GM19099 (cell line): ENCODE measurements around the gene OR5C1.

Experiments used
- POLR2A ChIP-seq: IDR thresholded peaks from 3 replicates; pipeline ENCODE4 v1.6.1; 2011; ENCODE audit warnings: low read depth; ENCODE audit not compliant: insufficient read length; ENCODE audit errors: extremely low read depth

The OR5C1 gene

GRCh38 chr9:122788831-122789230, at the start of gene OR5C1:
Gene OR5C1 (plus strand): TSS chr9:122788933. CDS start chr9:122788933, 0 bp downstream.
- TF ChIP-seq POLR2A, result no peak

- no peak for TF ChIP-seq POLR2A
Observed at GRCh38 chr9:122742003-122742402, 46.7 kb upstream of the OR5C1 start, which contains the start of gene OR1L6. Gene OR1L6 (plus strand): TSS chr9:122742303. CDS start chr9:122749848, 7,545 bp downstream.

DNA sequence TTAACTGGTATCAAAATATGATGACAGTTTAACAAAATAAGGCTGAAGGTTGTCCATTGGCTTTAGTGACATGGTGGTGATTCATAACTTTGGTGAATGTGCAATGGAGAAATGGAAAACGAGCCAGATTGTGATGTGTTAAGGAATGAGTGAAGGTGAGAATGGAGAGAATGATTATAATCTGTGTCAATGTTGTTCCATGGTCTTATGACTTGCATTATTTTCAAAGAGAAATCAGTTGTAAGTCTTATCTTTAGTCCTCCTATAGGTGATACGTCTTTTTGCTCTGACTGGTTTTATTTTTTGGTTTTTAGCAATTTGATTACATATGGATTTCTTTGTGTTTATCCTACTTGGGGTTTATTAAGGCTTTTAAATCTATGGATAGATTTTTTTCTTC, 33.9 kb upstream of the OR5C1 start:
- no peak for TF ChIP-seq POLR2A

DNA sequence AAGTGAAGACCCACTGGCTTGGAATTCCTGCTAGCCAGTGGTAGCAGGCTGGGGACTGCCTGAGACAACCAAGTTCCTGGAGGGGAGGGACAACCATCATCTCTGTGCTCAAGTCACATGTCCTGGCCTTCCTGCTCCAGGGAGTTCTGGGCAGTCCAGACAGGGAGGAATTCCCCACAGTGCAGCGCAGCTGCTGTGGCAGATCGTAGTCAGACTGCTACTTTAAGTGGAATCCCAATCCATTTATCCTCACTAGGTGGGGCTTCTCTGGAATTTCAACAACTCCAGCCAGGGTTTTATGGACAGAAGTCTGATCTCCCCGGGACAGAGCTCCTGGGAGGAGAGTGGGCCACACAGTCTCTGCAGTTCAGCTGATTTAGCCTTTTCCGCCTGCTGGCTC, 20.9 kb upstream of the OR5C1 start:
- no peak for TF ChIP-seq POLR2A

DNA sequence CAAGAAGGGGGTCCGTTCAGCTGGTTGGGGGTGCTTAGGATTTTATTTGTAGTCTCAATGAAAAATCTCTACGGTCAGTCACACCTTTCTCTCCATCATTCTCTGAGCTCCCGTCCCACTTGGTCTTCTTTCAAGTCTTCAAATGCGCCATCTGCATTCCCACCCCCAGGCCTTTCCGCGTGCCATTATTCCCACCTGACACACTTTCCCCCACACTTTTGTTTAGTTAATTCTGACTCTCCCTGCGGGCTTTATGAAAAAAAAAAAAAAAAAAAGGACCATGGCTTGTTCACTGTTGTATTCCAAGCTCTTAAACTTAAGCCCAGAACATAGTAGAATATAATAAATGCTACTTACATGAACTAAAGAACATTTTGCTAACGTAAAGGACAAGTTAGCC, 11.7 kb upstream of the OR5C1 start:
- no peak for TF ChIP-seq POLR2A

GRCh38 chr9:122777935-122778627, 10.7 kb upstream of the OR5C1 start:
- no peak for TF ChIP-seq POLR2A

GRCh38 chr9:122779181-122779580, 9.6 kb upstream of the OR5C1 start:
- no peak for TF ChIP-seq POLR2A

GRCh38 chr9:122780026-122780425, 8.7 kb upstream of the OR5C1 start:
- TF ChIP-seq POLR2A, result no peak

GRCh38 chr9:122781671-122782070, 7.1 kb upstream of the OR5C1 start:
- TF ChIP-seq POLR2A, result no peak

DNA sequence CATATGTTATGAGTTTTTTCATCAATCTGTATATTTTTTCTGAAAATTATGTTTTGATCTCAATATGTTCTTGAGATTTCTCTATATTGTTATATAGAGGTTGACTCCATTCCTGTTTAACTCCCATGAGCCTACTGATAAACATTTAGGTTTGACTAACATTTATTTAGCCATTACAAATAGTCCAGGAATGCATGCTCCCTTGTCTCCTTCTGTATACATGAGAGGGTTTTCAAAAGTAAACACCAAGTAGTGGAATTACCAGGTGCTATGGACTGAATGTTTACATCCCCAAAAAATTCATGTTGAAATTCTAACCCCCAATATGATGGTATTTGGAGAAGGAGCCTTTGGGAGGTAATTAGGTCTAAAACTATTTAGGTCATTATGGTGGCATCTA, 3.5 kb upstream of the OR5C1 start:
- no peak for TF ChIP-seq POLR2A

GRCh38 chr9:122786338-122786737, 2.4 kb upstream of the OR5C1 start:
- no peak for TF ChIP-seq POLR2A

- TF ChIP-seq POLR2A, result no peak
Observed at GRCh38 chr9:122789256-122790046, 718 bp downstream of the OR5C1 start.

GRCh38 chr9:122791872-122792669, 3.3 kb downstream of the OR5C1 start:
- no peak for TF ChIP-seq POLR2A

GRCh38 chr9:122797316-122798063, 8.8 kb downstream of the OR5C1 start:
- TF ChIP-seq POLR2A, result no peak

DNA sequence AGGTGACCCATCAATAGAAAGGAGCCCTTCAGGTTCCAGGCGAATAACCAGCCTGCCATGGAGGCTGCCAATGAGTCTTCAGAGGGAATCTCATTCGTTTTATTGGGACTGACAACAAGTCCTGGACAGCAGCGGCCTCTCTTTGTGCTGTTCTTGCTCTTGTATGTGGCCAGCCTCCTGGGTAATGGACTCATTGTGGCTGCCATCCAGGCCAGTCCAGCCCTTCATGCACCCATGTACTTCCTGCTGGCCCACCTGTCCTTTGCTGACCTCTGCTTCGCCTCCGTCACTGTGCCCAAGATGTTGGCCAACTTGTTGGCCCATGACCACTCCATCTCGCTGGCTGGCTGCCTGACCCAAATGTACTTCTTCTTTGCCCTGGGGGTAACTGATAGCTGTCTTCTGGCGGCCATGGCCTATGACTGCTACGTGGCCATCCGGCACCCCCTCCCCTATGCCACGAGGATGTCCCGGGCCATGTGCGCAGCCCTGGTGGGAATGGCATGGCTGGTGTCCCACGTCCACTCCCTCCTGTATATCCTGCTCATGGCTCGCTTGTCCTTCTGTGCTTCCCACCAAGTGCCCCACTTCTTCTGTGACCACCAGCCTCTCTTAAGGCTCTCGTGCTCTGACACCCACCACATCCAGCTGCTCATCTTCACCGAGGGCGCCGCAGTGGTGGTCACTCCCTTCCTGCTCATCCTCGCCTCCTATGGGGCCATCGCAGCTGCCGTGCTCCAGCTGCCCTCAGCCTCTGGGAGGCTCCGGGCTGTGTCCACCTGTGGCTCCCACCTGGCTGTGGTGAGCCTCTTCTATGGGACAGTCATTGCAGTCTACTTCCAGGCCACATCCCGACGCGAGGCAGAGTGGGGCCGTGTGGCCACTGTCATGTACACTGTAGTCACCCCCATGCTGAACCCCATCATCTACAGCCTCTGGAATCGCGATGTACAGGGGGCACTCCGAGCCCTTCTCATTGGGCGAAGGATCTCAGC, 11.6 kb downstream of the OR5C1 start, which contains the start of gene OR1K1:
Gene OR1K1, plus strand, starts transcription at position 58 of the 995 bp plus-strand sequence. Its CDS starts 0 bp downstream, at position 58.
- no peak for TF ChIP-seq POLR2A
